WTC11 (cell line): ENCODE measurements around the gene GTF2H3.

ENCODE experiments used
- ATF1 ChIP-seq: sonication (generic); formaldehyde crosslinking; IDR thresholded peaks from 2 replicates; pipeline ENCODE4 v1.8.1; 2023; ENCODE audit warnings: mild to moderate bottlenecking, moderate library complexity, missing genetic modification reagents
- ATF3 ChIP-seq: sonication (generic); formaldehyde crosslinking; conservative IDR thresholded peaks from 2 replicates; pipeline ENCODE4 v1.8.1; 2022; ENCODE audit warnings: mild to moderate bottlenecking, missing genetic modification reagents
- CREB1 ChIP-seq: sonication (generic); formaldehyde crosslinking; IDR thresholded peaks from 2 replicates; pipeline ENCODE4 v1.8.0; 2023; ENCODE audit warnings: mild to moderate bottlenecking, missing genetic modification reagents
- CTCF ChIP-seq: fragments of 200-600 bp; IDR thresholded peaks from 2 replicates; pipeline ENCODE4 v1.8.0; 2022; ENCODE audit warnings: antibody characterized with exemption
- ESRRA ChIP-seq: sonication (generic); formaldehyde crosslinking; IDR thresholded peaks from 2 replicates; pipeline ENCODE4 v1.8.1; 2022; ENCODE audit warnings: mild to moderate bottlenecking, missing genetic modification reagents, borderline replicate concordance
- HMGXB4 ChIP-seq: sonication (generic); formaldehyde crosslinking; IDR thresholded peaks from 2 replicates; pipeline ENCODE4 v1.8.1; 2023; ENCODE audit warnings: mild to moderate bottlenecking, moderate library complexity, missing genetic modification reagents
- MAX ChIP-seq: sonication (generic); formaldehyde crosslinking; IDR thresholded peaks from 2 replicates; pipeline ENCODE4 v1.8.0; 2022; ENCODE audit warnings: mild to moderate bottlenecking, missing genetic modification reagents
- NFE2L1 ChIP-seq: sonication (generic); formaldehyde crosslinking; IDR thresholded peaks from 2 replicates; pipeline ENCODE4 v1.8.1; 2023; ENCODE audit warnings: missing genetic modification reagents
- TEAD1 ChIP-seq: sonication (generic); formaldehyde crosslinking; IDR thresholded peaks from 2 replicates; pipeline ENCODE4 v1.8.0; 2022; ENCODE audit warnings: mild to moderate bottlenecking, missing genetic modification reagents
- USF2 ChIP-seq: sonication (generic); formaldehyde crosslinking; IDR thresholded peaks from 2 replicates; pipeline ENCODE4 v1.8.1; 2023; ENCODE audit warnings: mild to moderate bottlenecking, missing genetic modification reagents, moderate library complexity
- ZMAT4 ChIP-seq: fragments of 250-450 bp; sonication (Bioruptor Pico); IDR thresholded peaks from 2 replicates; pipeline ENCODE4 v1.9.0; 2021; ENCODE audit warnings: mild to moderate bottlenecking
- ZNF232 ChIP-seq: sonication (generic); formaldehyde crosslinking; IDR thresholded peaks from 2 replicates; pipeline ENCODE4 v1.8.0; 2022; ENCODE audit warnings: mild to moderate bottlenecking, missing genetic modification reagents

GRCh38 chr12:123617580-123617979 lies 16.0 kb upstream of the GTF2H3 start:
- TF ChIP-seq ESRRA (CRISPR knock-in tag) (no peak), CTCF (no peak), ZNF232 (no peak), ATF1 (CRISPR knock-in tag) (no peak), CREB1 (CRISPR knock-in tag) (no peak), USF2 (CRISPR knock-in tag) (no peak), HMGXB4 (no peak), ATF3 (no peak), TEAD1 (no peak), MAX (no peak), ZMAT4 (no peak), NFE2L1 (no peak)
